MCF 10A (cell line): ENCODE results near the gene OR2T35. TPM values are rescaled to one million over a fixed set of nuclear protein-coding genes. Genes with fewer than 3 reads are reported as not detected.
A peak's percentile ranks its signal among the peaks of the same experiment; 100 is the strongest.

Experiments used
- BruUV-seq: library from RNA; stranded (reverse); fragments of 400-500 nt; replicated peaks from 2 replicates; lab custom pipeline; 2021; lab: Mats Ljungman, UMichigan
- CTCF ChIA-PET: fragments of 300-600 bp; sonication (Branson Sonifier 250); formaldehyde crosslinking; extraction: SDS; loops from one replicate; lab custom pipeline; 2021; ENCODE audit warnings: antibody characterized with exemption, inconsistent platforms; lab: Yijun Ruan, JAX
- POLR2A ChIA-PET: fragments of 300-600, 350-650 bp; sonication (Branson Sonifier 250); formaldehyde crosslinking; extraction: SDS; loops from one replicate; lab custom pipeline; 2020; ENCODE audit warnings: antibody characterized with exemption, inconsistent platforms; lab: Yijun Ruan, JAX
- DNase-seq: peaks from one replicate; pipeline ENCODE4 v3.0.0-alpha.2; 2018; ENCODE audit not compliant: unreplicated experiment
- H3K27ac Mint-ChIP-seq: one replicate; pipeline ENCODE4 v1.8.0; 2022; ENCODE audit warnings: mild to moderate bottlenecking, low read depth, mixed read lengths; ENCODE audit not compliant: unreplicated experiment
- H3K27me3 Mint-ChIP-seq: one replicate; pipeline ENCODE4 v1.8.0; 2022; ENCODE audit warnings: mixed read lengths; ENCODE audit not compliant: insufficient read depth, unreplicated experiment
- H3K36me3 Mint-ChIP-seq: one replicate; pipeline ENCODE4 v1.8.0; 2022; ENCODE audit warnings: mild to moderate bottlenecking, moderate library complexity, mixed read lengths; ENCODE audit not compliant: insufficient read depth, unreplicated experiment
- H3K4me1 Mint-ChIP-seq: one replicate; pipeline ENCODE4 v1.8.0; 2022; ENCODE audit warnings: mixed read lengths; ENCODE audit not compliant: insufficient read depth, unreplicated experiment
- H3K4me3 Mint-ChIP-seq: one replicate; pipeline ENCODE4 v1.8.0; 2022; ENCODE audit warnings: mild to moderate bottlenecking, moderate library complexity, mixed read lengths; ENCODE audit not compliant: unreplicated experiment
- H3K9me3 Mint-ChIP-seq: one replicate; pipeline ENCODE4 v1.8.0; 2022; ENCODE audit warnings: mixed read lengths; ENCODE audit not compliant: unreplicated experiment
- CTCF ChIP-seq: fragments of 200-600 bp; IDR thresholded peaks from one replicate; pipeline ENCODE4 v1.8.0; 2022; ENCODE audit warnings: antibody characterized with exemption, mild to moderate bottlenecking; ENCODE audit not compliant: unreplicated experiment
- intact Hi-C: fragments of 100-400 bp; cut with micrococcal nuclease; formaldehyde crosslinking; loops from 2 replicates; pipeline ENCODE4 v1.14.1; 2022
- total RNA-seq: library from RNA; stranded (reverse); gene quantifications from 2 replicates; pipeline ENCODE4 v1.2.3, GENCODE V29; 2022

OR2T35 gene
- total RNA-seq, 1 experiment from 2014 or later, result not detected

GRCh38 chr1:248622570-248623001, 22.5 kb downstream of the OR2T35 start:
- H3K36me3 Mint-ChIP-seq, result no peaks in the 10 kb centered on the region
- TF ChIP-seq CTCF, result peak; percentile 74
- intact Hi-C loops, result loop anchor here (1.0 kb wide), 4 partner anchors 65 to 199 kb away; no protein-coding TSS in a partner anchor
- CTCF ChIA-PET, result interaction anchor here (0.6 to 9.6 kb wide), 41 partner anchors 9 to 907 kb away, joined by 3 to 159 read pairs (median 4); no protein-coding TSS in a partner anchor
- no peak overlapping the region for H3K27ac Mint-ChIP-seq
- no peaks in the 10 kb centered on the region for H3K9me3 Mint-ChIP-seq
- H3K4me3 Mint-ChIP-seq, result no peak overlapping the region
- no peaks in the 10 kb centered on the region for H3K27me3 Mint-ChIP-seq
- BruUV-seq, result no TSS peak
- POLR2A ChIA-PET, result interaction anchor here (0.6 to 2.0 kb wide), 4 partner anchors 40 to 203 kb away, joined by 3 to 6 read pairs (median 4); partner anchors contain the start of gene SH3BP5L
- DNase-seq, result peak; percentile 71
- peaks cover 9% of the 10 kb centered on the region for H3K4me1 Mint-ChIP-seq

GRCh38 chr1:248621770-248622169, 23.3 kb downstream of the OR2T35 start:
- no peaks in the 10 kb centered on the region for H3K27me3 Mint-ChIP-seq
- no peaks in the 10 kb centered on the region for H3K36me3 Mint-ChIP-seq
- no peak for TF ChIP-seq CTCF
- intact Hi-C loops, result loop anchor here (1.0 kb wide), 4 partner anchors 66 to 200 kb away; no protein-coding TSS in a partner anchor
- no TSS peak for BruUV-seq
- no peak overlapping the region for H3K27ac Mint-ChIP-seq
- peaks cover 9% of the 10 kb centered on the region for H3K4me1 Mint-ChIP-seq
- ChIA-PET CTCF (interaction anchor here (0.5 to 9.6 kb wide), 30 partner anchors 9 to 1030 kb away, joined by 3 to 159 read pairs (median 5); partner anchors contain the start of gene OR2L13), POLR2A (interaction anchor here (0.7 to 2.0 kb wide), 2 partner anchors 176 to 204 kb away, joined by 3 to 6 read pairs; partner anchors contain the start of gene SH3BP5L)
- H3K9me3 Mint-ChIP-seq, result no peaks in the 10 kb centered on the region
- DNase-seq, result no peak
- H3K4me3 Mint-ChIP-seq, result no peak overlapping the region

- no peaks in the 10 kb centered on the region for H3K36me3 Mint-ChIP-seq
- ChIA-PET POLR2A (no interaction called here), CTCF (interaction anchor here (0.5 to 9.6 kb wide), 20 partner anchors 9 to 1197 kb away, joined by 3 to 159 read pairs (median 4); no protein-coding TSS in a partner anchor)
- no peak overlapping the region for H3K4me3 Mint-ChIP-seq
- H3K9me3 Mint-ChIP-seq, result no peaks in the 10 kb centered on the region
- TF ChIP-seq CTCF, result peak; percentile 91
- no peak overlapping the region for H3K27ac Mint-ChIP-seq
- peak; percentile 80 for DNase-seq
- H3K4me1 Mint-ChIP-seq, result peaks cover 9% of the 10 kb centered on the region
- no peaks in the 10 kb centered on the region for H3K27me3 Mint-ChIP-seq
- intact Hi-C loops, result loop anchor here (2.0 to 5.0 kb wide), 2 partner anchors 376 to 937 kb away; no protein-coding TSS in a partner anchor
- BruUV-seq, result no TSS peak
Observed at GRCh38 chr1:248618878-248619277, 26.2 kb downstream of the OR2T35 start.

- Mint-ChIP-seq H3K4me1 (peaks cover 9% of the 10 kb centered on the region), H3K27me3 (no peaks in the 10 kb centered on the region), H3K4me3 (no peak overlapping the region), H3K27ac (no peak overlapping the region), H3K9me3 (no peaks in the 10 kb centered on the region), H3K36me3 (no peaks in the 10 kb centered on the region)
- POLR2A ChIA-PET, result interaction anchor here (1.5 kb wide), 1 partner anchor 79 kb away, joined by 3 read pairs; no protein-coding TSS in a partner anchor
- CTCF ChIA-PET, result interaction anchor here (0.6 to 9.6 kb wide), 12 partner anchors 9 to 1196 kb away, joined by 3 to 159 read pairs (median 4); no protein-coding TSS in a partner anchor
- intact Hi-C loops, result loop anchor here (2.0 to 5.0 kb wide), 2 partner anchors 375 to 936 kb away; no protein-coding TSS in a partner anchor
- no peak for TF ChIP-seq CTCF
- DNase-seq, result no peak
- no TSS peak for BruUV-seq
Observed at GRCh38 chr1:248618119-248618518, 27.0 kb downstream of the OR2T35 start.
